ENCODE data around the gene IGHMBP2. TPM values are rescaled to one million over a fixed set of nuclear protein-coding genes. Genes with fewer than 3 reads are reported as not detected.

Gene IGHMBP2
- total and polyA plus RNA-seq, 2 experiments from 2014 or later = 14.3 to 27.7 TPM

DNA sequence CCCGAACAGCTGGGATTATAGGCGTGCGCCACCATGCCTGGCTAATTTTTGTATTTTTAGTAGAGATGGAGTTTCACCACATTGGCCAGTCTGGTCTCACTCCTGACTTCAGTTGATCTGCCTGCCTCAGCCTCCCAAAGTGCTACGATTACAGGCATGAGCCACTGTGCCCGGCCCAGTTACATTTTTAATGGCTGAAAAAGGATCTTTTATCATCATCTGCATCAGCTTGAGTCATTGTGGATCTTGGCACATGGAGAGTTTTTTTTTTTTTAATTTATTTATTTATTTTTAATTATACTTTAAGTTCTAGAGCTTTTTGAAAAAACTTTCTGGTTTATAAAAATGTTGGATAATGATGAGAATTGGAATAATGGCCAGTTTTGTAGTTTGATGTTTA is 8.6 kb downstream of the IGHMBP2 start:
- H3K27ac Mint-ChIP-seq = no peak overlapping the region
- H3K36me3 Mint-ChIP-seq (ENCODE audit: low read depth) = peaks cover 68% of the 10 kb centered on the region
- no peak for DNase-seq (ENCODE audit: low spot score)
- Histone ChIP-seq H2AFZ (no peak overlapping the region), H3K36me3 (ENCODE audit: insufficient read depth) (peaks cover 16% of the 10 kb centered on the region; the same call in 1 of the 2 replicates), H3K79me2 (replicated peaks; ENCODE audit: insufficient read depth) (no peaks in the 10 kb centered on the region), H3K9me2 (ENCODE audit: insufficient read depth) (no peaks in the 10 kb centered on the region), H3K27ac (ENCODE audit: low read depth) (no peak overlapping the region), H3K4me2 (no peak overlapping the region), H4K20me1 (replicated peaks; ENCODE audit: insufficient read depth) (no peaks in the 10 kb centered on the region), H3K4me3 (no peak overlapping the region), H3K4me1 (ENCODE audit: insufficient read depth) (no peaks in the 10 kb centered on the region), H3F3A (replicated peaks; ENCODE audit: low read depth) (no peaks in the 10 kb centered on the region), H3K27me3 (ENCODE audit: insufficient read depth) (no peaks in the 10 kb centered on the region)
- ATAC-seq = no peak
- H3K9me3 Mint-ChIP-seq = no peaks in the 10 kb centered on the region; the same call in 2 of the 3 replicates
- H3K27me3 Mint-ChIP-seq (ENCODE audit: insufficient read depth, low read depth, poor library complexity) = peaks cover 7% of the 10 kb centered on the region
- TF ChIP-seq, protein P1, sequence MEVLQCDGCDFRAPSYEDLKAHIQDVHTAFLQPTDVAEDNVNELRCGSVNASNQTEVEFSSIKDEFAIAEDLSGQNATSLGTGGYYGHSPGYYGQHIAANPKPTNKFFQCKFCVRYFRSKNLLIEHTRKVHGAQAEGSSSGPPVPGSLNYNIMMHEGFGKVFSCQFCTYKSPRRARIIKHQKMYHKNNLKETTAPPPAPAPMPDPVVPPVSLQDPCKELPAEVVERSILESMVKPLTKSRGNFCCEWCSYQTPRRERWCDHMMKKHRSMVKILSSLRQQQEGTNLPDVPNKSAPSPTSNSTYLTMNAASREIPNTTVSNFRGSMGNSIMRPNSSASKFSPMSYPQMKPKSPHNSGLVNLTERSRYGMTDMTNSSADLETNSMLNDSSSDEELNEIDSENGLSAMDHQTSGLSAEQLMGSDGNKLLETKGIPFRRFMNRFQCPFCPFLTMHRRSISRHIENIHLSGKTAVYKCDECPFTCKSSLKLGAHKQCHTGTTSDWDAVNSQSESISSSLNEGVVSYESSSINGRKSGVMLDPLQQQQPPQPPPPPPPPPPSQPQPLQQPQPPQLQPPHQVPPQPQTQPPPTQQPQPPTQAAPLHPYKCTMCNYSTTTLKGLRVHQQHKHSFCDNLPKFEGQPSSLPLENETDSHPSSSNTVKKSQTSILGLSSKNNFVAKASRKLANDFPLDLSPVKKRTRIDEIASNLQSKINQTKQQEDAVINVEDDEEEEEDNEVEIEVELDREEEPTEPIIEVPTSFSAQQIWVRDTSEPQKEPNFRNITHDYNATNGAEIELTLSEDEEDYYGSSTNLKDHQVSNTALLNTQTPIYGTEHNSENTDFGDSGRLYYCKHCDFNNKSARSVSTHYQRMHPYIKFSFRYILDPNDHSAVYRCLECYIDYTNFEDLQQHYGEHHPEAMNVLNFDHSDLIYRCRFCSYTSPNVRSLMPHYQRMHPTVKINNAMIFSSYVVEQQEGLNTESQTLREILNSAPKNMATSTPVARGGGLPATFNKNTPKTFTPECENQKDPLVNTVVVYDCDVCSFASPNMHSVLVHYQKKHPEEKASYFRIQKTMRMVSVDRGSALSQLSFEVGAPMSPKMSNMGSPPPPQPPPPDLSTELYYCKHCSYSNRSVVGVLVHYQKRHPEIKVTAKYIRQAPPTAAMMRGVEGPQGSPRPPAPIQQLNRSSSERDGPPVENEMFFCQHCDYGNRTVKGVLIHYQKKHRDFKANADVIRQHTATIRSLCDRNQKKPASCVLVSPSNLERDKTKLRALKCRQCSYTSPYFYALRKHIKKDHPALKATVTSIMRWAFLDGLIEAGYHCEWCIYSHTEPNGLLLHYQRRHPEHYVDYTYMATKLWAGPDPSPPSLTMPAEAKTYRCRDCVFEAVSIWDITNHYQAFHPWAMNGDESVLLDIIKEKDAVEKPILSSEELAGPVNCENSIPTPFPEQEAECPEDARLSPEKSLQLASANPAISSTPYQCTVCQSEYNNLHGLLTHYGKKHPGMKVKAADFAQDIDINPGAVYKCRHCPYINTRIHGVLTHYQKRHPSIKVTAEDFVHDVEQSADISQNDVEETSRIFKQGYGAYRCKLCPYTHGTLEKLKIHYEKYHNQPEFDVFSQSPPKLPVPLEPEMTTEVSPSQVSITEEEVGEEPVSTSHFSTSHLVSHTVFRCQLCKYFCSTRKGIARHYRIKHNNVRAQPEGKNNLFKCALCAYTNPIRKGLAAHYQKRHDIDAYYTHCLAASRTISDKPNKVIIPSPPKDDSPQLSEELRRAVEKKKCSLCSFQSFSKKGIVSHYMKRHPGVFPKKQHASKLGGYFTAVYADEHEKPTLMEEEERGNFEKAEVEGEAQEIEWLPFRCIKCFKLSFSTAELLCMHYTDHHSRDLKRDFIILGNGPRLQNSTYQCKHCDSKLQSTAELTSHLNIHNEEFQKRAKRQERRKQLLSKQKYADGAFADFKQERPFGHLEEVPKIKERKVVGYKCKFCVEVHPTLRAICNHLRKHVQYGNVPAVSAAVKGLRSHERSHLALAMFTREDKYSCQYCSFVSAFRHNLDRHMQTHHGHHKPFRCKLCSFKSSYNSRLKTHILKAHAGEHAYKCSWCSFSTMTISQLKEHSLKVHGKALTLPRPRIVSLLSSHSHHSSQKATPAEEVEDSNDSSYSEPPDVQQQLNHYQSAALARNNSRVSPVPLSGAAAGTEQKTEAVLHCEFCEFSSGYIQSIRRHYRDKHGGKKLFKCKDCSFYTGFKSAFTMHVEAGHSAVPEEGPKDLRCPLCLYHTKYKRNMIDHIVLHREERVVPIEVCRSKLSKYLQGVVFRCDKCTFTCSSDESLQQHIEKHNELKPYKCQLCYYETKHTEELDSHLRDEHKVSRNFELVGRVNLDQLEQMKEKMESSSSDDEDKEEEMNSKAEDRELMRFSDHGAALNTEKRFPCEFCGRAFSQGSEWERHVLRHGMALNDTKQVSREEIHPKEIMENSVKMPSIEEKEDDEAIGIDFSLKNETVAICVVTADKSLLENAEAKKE (CRISPR knock-in tag; IDR thresholded peaks at IDR 0.05) = no peak
- no peak for TF ChIP-seq REST (IDR thresholded peaks at IDR 0.05; ENCODE audit: unreplicated experiment)
- TF ChIP-seq ZNF331 (CRISPR knock-in tag; IDR thresholded peaks at IDR 0.05; ENCODE audit: low read depth) = no peak
- no peak for TF ChIP-seq NANOG (IDR thresholded peaks at IDR 0.05; ENCODE audit: borderline replicate concordance)
- TF ChIP-seq CREB1 (CRISPR knock-in tag; IDR thresholded peaks at IDR 0.05; ENCODE audit: low read depth) = no peak
- TF ChIP-seq ETS1 (IDR thresholded peaks at IDR 0.05) = no peak
- TF ChIP-seq, protein P2, sequence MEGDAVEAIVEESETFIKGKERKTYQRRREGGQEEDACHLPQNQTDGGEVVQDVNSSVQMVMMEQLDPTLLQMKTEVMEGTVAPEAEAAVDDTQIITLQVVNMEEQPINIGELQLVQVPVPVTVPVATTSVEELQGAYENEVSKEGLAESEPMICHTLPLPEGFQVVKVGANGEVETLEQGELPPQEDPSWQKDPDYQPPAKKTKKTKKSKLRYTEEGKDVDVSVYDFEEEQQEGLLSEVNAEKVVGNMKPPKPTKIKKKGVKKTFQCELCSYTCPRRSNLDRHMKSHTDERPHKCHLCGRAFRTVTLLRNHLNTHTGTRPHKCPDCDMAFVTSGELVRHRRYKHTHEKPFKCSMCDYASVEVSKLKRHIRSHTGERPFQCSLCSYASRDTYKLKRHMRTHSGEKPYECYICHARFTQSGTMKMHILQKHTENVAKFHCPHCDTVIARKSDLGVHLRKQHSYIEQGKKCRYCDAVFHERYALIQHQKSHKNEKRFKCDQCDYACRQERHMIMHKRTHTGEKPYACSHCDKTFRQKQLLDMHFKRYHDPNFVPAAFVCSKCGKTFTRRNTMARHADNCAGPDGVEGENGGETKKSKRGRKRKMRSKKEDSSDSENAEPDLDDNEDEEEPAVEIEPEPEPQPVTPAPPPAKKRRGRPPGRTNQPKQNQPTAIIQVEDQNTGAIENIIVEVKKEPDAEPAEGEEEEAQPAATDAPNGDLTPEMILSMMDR (conservative IDR thresholded peaks at IDR 0.05; ENCODE audit: low read depth in 2 of 2) = no peak
- TF ChIP-seq EZH2 (IDR thresholded peaks at IDR 0.05; ENCODE audit: low read depth, unreplicated experiment) = no peak
- no peak for TF ChIP-seq EZH2phosphoT487 (IDR thresholded peaks at IDR 0.05; ENCODE audit: unreplicated experiment)
- TF ChIP-seq STAT1 (IDR thresholded peaks at IDR 0.05; ENCODE audit: unreplicated experiment) = no peak
- no peak for TF ChIP-seq JUNB (IDR thresholded peaks at IDR 0.05; ENCODE audit: unreplicated experiment)
- TF ChIP-seq POLR2AphosphoS5 (IDR thresholded peaks at IDR 0.05; ENCODE audit: low read depth) = no peak
- TF ChIP-seq ZNF114 (CRISPR knock-in tag; IDR thresholded peaks at IDR 0.05) = no peak
- no peaks in the 10 kb centered on the region for H3K4me1 Mint-ChIP-seq
- H3K4me3 Mint-ChIP-seq = no peak overlapping the region
